Nephron progenitor cell (in vitro differentiated cells): ENCODE measurements around the gene MEGF9.

Experiments
- DNase-seq: peaks from one replicate; pipeline ENCODE4 v3.0.0; 2021
- H3K27ac Mint-ChIP-seq: 2 replicates; pipeline ENCODE4 v1.8.0; 2021; ENCODE audit warnings: mild to moderate bottlenecking, moderate library complexity, mixed read lengths
- H3K27me3 Mint-ChIP-seq: 2 replicates; pipeline ENCODE4 v1.8.0; 2021; ENCODE audit warnings: mild to moderate bottlenecking, low read depth, mixed read lengths; ENCODE audit not compliant: poor library complexity
- H3K36me3 Mint-ChIP-seq: 2 replicates; pipeline ENCODE4 v1.8.0; 2021; ENCODE audit warnings: low read depth, mixed read lengths
- H3K4me1 Mint-ChIP-seq: 2 replicates; pipeline ENCODE4 v1.8.0; 2021; ENCODE audit warnings: mixed read lengths
- H3K4me3 Mint-ChIP-seq: 2 replicates; pipeline ENCODE4 v1.8.0; 2021; ENCODE audit warnings: mild to moderate bottlenecking, moderate library complexity, mixed read lengths
- H3K9me3 Mint-ChIP-seq: 2 replicates; pipeline ENCODE4 v1.8.0; 2021; ENCODE audit warnings: mild to moderate bottlenecking, moderate library complexity, mixed read lengths
- TF ChIP-seq, protein P1 (sequence below): fragments of 200-600 bp; sonication (generic); IDR thresholded peaks from 2 replicates; pipeline ENCODE4 v1.5.0; 2021; ENCODE audit warnings: antibody characterized with exemption

The MEGF9 gene

DNA sequence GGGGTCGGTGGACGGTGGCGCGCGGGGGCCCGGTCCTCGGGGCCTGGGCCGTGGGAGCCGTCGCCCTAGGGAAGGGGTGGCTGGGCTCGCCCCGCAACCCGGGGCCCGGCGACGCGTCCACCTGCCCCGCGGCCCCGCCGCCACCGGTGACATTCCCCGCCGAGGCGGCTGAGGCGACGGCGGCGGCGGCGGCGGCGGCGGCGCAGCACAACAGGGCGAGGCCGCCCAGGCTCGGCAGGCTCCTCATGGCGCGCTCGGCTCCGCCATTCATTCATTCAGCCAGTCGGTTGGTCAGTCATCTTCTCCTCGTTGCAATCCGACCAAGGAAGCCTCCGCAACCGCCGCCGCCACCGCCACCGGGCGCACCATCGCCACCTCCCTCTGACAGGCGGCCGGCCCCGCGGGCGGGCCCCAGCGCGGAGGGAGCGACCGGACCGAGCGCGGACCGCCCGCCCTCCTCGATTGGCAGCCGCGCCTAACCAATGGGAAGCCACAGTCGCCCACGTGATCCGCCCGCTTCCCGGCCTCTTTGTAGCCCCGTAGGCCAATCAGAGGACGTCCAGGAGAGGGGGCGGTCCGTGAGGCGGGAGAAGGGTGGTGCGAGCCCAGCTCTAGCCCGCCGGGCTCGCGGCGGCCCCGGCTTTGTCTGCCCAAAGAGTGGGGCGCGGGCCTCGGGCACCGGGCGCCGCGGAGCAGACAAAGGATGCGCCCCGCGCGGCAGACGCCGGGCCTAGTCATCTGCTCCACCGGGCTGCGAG, at the start of gene MEGF9:
TSS of gene MEGF9 (minus strand) at position 383 of the 758 bp plus-strand sequence. CDS start at position 271, 112 bp downstream.
- Mint-ChIP-seq H3K4me3 (peak within 1 kb of the TSS; percentile 88), H3K36me3 (no peaks in the 10 kb centered on the region), H3K4me1 (peaks cover 52% of the 10 kb centered on the region), H3K9me3 (no peaks in the 10 kb centered on the region), H3K27ac (no peak within 1 kb of the TSS), H3K27me3 (peaks cover 27% of the 10 kb centered on the region)
- DNase-seq, result peak; percentile 97
- TF ChIP-seq, protein P1, sequence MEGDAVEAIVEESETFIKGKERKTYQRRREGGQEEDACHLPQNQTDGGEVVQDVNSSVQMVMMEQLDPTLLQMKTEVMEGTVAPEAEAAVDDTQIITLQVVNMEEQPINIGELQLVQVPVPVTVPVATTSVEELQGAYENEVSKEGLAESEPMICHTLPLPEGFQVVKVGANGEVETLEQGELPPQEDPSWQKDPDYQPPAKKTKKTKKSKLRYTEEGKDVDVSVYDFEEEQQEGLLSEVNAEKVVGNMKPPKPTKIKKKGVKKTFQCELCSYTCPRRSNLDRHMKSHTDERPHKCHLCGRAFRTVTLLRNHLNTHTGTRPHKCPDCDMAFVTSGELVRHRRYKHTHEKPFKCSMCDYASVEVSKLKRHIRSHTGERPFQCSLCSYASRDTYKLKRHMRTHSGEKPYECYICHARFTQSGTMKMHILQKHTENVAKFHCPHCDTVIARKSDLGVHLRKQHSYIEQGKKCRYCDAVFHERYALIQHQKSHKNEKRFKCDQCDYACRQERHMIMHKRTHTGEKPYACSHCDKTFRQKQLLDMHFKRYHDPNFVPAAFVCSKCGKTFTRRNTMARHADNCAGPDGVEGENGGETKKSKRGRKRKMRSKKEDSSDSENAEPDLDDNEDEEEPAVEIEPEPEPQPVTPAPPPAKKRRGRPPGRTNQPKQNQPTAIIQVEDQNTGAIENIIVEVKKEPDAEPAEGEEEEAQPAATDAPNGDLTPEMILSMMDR, result no peak

GRCh38 chr9:120761006-120761405, 46.7 kb upstream of the MEGF9 start:
- Mint-ChIP-seq H3K4me3 (no peak overlapping the region), H3K27me3 (peaks cover under 1% of the 10 kb centered on the region), H3K36me3 (peaks cover 45% of the 10 kb centered on the region), H3K9me3 (no peaks in the 10 kb centered on the region), H3K4me1 (peaks cover 5% of the 10 kb centered on the region), H3K27ac (no peak overlapping the region)
- TF ChIP-seq, protein P1, result no peak
- DNase-seq, result no peak

- DNase-seq, result no peak
- peak overlapping the region; percentile 5 for H3K27ac Mint-ChIP-seq
- peaks cover 37% of the 10 kb centered on the region for H3K36me3 Mint-ChIP-seq
- H3K4me3 Mint-ChIP-seq, result no peak overlapping the region
- H3K9me3 Mint-ChIP-seq, result no peaks in the 10 kb centered on the region
- TF ChIP-seq, protein P1, result no peak
- H3K27me3 Mint-ChIP-seq, result no peaks in the 10 kb centered on the region
- H3K4me1 Mint-ChIP-seq, result peaks cover 5% of the 10 kb centered on the region
These were observed 45.6 kb upstream of the MEGF9 start for GRCh38 chr9:120759755-120760400.

- peaks cover 5% of the 10 kb centered on the region for H3K4me1 Mint-ChIP-seq
- H3K36me3 Mint-ChIP-seq, result peaks cover 29% of the 10 kb centered on the region
- no peaks in the 10 kb centered on the region for H3K9me3 Mint-ChIP-seq
- TF ChIP-seq, protein P1, result no peak
- no peak overlapping the region for H3K4me3 Mint-ChIP-seq
- peak overlapping the region; percentile 40 for H3K27ac Mint-ChIP-seq
- no peaks in the 10 kb centered on the region for H3K27me3 Mint-ChIP-seq
- DNase-seq, result no peak
These were observed 44.3 kb upstream of the MEGF9 start for GRCh38 chr9:120758544-120758943.

DNA sequence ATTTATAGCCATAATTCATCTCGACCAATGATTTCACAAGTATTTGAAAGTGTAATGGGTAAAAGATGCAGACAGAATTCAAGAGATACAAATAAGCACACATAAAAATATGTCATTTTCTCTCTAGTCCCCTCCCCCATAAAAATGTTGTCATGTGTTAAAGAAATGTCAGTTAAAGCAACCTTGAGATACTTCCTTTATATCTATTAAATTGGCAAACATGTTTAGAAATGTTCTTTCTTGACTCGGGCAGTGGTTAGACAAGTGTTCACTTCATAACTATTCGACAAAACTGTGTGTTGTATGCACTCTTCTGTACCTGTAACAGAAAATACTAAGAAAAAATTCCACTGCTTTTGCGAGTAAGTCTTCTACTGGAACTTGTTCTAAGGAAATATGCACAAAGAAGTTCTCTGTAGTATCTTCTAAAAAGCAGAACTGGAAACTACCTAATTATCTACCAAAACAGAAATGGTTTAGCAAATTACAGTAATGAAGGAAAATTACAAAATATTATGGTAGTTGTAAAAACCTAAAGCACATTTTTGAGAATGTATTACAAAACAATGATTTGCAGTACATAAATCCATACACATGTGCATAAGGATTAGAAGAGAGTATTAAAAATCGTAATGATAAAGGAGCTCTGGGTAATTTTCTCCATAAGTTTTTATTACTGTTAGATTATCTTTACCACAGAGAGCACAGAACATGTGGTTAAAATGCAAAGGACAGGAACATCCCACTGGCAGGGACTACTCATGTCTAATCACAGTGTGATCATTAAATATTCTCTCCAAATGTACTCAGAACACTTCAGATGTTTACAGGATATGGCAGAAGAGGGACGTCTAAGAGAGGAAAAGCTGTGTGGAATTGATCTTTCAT, 43.0 kb upstream of the MEGF9 start:
- H3K4me1 Mint-ChIP-seq, result peaks cover 5% of the 10 kb centered on the region
- no peak overlapping the region for H3K4me3 Mint-ChIP-seq
- DNase-seq, result no peak
- no peaks in the 10 kb centered on the region for H3K27me3 Mint-ChIP-seq
- no peaks in the 10 kb centered on the region for H3K9me3 Mint-ChIP-seq
- H3K27ac Mint-ChIP-seq, result no peak overlapping the region
- TF ChIP-seq, protein P1, result no peak
- H3K36me3 Mint-ChIP-seq, result peaks cover 17% of the 10 kb centered on the region
